NCI-H146 treated with DMSO at 0.1 percent for 48 hours (cell line): ENCODE data around the gene HABP2.

ENCODE experiments used
- DNase-seq: peaks from one replicate; lab custom pipeline; 2025; ENCODE audit not compliant: unreplicated experiment; lab: John Stamatoyannopoulos, UW

The HABP2 gene

GRCh38 chr10:113525713-113526112, 27.1 kb upstream of the HABP2 start:
- DNase-seq, result no peak

- DNase-seq, result no peak
These were observed 25.5 kb upstream of the HABP2 start for GRCh38 chr10:113527211-113527906.

- DNase-seq, result no peak
These were observed 24.0 kb upstream of the HABP2 start for GRCh38 chr10:113528876-113529275.

GRCh38 chr10:113529575-113529974, 23.3 kb upstream of the HABP2 start:
- no peak for DNase-seq

GRCh38 chr10:113530476-113530875, 22.4 kb upstream of the HABP2 start:
- DNase-seq, result no peak

GRCh38 chr10:113532724-113533123, 20.1 kb upstream of the HABP2 start:
- DNase-seq, result no peak

GRCh38 chr10:113533801-113534200, 19.1 kb upstream of the HABP2 start:
- DNase-seq, result no peak

GRCh38 chr10:113534423-113534822, 18.4 kb upstream of the HABP2 start:
- no peak for DNase-seq

- no peak for DNase-seq
These were observed 15.2 kb upstream of the HABP2 start for GRCh38 chr10:113537672-113538071.

GRCh38 chr10:113538151-113538550, 14.7 kb upstream of the HABP2 start:
- DNase-seq, result no peak

- peak; percentile 93 for DNase-seq
These were observed 13.1 kb upstream of the HABP2 start for GRCh38 chr10:113539789-113540188.

GRCh38 chr10:113540845-113541548, 11.9 kb upstream of the HABP2 start:
- DNase-seq, result peak; percentile 92

GRCh38 chr10:113541549-113541927, 11.3 kb upstream of the HABP2 start:
- DNase-seq, result peak; percentile 72

- no peak for DNase-seq
These were observed 9.5 kb upstream of the HABP2 start for GRCh38 chr10:113543107-113543955.

- DNase-seq, result no peak
These were observed 8.5 kb upstream of the HABP2 start for GRCh38 chr10:113544392-113544791.

- DNase-seq, result no peak
These were observed 5.4 kb upstream of the HABP2 start for GRCh38 chr10:113547426-113547825.

- no peak for DNase-seq
These were observed 3.0 kb upstream of the HABP2 start for GRCh38 chr10:113549856-113550255.

GRCh38 chr10:113550365-113550764, 2.5 kb upstream of the HABP2 start:
- peak; percentile 25 for DNase-seq

- peak; percentile 47 for DNase-seq
These were observed 839 bp upstream of the HABP2 start for GRCh38 chr10:113552014-113552413.

- DNase-seq, result no peak
These were observed 296 bp downstream of the HABP2 start for GRCh38 chr10:113553149-113553548.

GRCh38 chr10:113554214-113554613, 1.4 kb downstream of the HABP2 start:
- DNase-seq, result no peak

- no peak for DNase-seq
These were observed 2.4 kb downstream of the HABP2 start for GRCh38 chr10:113555245-113555644.
